ENCODE results near the gene VPS33B.

The VPS33B gene

GRCh38 chr15:90972133-90972532, 50.3 kb downstream of the VPS33B start:
- no peak for DNase-seq

GRCh38 chr15:90970274-90970673, 52.1 kb downstream of the VPS33B start:
- no peak for DNase-seq

DNA sequence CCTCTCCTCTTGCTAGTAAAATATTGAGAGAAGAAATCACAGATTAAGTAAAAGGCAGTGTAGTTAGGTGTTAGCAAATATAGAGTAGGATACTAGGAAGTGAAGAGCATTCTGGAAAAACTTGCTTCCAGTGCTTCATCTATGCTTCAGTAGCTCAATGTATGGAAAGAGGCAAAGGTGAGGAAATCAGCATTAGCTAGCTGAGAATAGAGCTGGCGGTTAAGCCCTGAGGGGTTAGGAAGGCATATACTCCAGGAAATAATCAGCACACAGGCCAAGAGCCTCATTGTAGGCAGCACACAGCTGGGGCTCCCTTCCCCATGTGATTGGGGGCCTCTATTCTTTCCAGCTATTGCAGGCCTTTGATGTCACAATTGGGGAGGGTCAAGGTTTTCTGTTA, 54.0 kb downstream of the VPS33B start:
- no peak for DNase-seq

GRCh38 chr15:90967206-90967605, 55.2 kb downstream of the VPS33B start:
- no peak for DNase-seq

DNA sequence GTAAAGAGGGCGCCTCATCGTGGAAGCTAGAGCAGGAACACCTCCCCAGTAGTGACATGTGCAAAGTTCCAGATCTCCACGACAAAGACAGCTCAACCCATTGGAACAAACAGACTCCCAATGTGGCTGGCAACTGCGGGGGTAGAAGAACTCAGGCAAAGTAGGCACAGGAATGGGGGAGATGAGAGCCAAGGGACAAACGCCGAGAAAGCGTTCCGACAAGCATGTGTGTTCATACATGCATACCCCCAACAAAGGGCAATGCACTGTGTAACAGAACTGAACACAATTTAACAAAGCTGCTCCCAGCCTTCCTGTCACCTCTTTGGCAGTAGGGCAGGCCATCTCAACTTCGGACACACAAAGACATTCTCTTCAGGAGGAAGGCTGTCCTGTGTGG, 56.1 kb downstream of the VPS33B start:
- no peak for DNase-seq

DNA sequence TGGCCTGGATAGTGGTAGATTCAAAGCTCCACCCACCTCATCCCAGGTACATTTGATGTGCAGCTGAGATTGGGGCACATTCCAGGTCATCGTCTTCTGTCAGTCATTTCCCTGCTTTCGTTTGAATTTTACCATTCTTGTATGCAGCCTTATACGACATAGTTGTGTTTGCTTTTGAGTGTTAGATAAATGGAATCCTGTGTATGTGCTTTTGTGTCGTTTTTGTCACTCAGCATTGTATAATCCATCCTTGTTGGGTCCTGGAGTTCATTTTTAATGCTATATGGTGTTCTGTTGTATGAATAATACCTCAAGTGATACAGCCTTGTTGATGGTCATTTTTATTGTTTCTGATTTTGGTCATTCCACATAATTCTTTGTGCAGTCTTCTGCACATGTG, 60.4 kb downstream of the VPS33B start:
- DNase-seq: no peak

- DNase-seq: no peak
Observed at GRCh38 chr15:90960298-90961091, 61.9 kb downstream of the VPS33B start.

- DNase-seq: no peak
Observed at GRCh38 chr15:90959894-90960293, 62.5 kb downstream of the VPS33B start.

GRCh38 chr15:90959028-90959595, 63.3 kb downstream of the VPS33B start:
- no peak for DNase-seq

DNA sequence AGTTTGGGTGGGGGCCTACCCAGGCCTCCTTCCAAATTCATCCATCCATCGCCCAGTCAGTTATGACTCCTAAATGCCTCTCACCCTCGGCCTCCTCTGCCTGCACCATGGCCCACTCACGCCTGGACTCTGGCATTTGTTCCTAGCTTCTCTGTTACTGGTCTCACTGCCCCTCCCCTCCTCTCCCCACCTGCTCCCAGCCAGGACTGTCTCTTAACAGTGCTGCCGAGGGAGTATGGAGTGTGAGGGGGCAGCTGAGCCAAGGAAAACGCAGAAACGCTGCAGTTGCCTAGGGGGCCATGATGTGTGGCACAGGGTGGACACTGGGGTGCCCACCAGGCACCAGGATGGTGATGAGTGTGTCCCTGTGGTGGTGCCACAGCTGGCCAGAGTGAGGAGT, 64.6 kb downstream of the VPS33B start:
- DNase-seq: no peak

GRCh38 chr15:90957031-90957790, 65.2 kb downstream of the VPS33B start:
- no peak for DNase-seq

DNA sequence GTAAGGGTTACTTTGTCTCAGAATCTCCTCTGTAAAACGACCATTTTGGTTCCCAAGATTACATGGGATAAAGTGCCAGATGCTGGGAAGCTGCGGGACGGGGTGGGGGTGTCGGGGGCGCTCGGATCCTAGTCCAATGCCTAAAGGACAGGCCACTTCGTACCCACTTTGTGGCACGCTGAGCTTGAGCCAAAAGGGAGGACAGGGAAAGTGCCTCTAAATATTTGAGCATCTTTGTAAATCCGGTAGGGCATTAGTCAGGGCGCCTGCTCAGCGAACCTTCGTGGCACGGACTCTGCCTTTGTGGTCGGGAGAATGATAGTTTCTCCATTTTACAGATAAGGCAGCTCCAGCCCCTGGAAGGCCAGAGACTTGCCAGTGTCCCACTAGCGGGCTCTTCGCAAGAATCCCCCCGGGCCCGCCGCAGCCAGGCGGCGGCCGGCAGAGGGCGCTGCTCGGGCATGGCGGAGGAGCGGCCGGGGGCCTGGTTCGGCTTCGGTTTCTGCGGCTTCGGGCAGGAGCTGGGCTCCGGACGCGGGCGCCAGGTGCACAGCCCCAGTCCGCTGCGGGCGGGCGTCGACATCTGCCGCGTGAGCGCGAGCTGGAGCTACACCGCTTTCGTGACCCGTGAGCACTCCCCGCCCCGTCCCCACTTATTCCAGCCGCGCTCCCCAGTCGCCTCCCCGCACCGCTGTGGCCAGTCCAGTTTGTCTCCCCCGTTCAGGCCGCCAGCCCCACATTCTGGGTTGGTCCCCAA, 65.9 kb downstream of the VPS33B start:
- DNase-seq: peak; percentile 36 to 71

- DNase-seq: no peak
Observed at GRCh38 chr15:90955624-90956273, 66.6 kb downstream of the VPS33B start.

DNA sequence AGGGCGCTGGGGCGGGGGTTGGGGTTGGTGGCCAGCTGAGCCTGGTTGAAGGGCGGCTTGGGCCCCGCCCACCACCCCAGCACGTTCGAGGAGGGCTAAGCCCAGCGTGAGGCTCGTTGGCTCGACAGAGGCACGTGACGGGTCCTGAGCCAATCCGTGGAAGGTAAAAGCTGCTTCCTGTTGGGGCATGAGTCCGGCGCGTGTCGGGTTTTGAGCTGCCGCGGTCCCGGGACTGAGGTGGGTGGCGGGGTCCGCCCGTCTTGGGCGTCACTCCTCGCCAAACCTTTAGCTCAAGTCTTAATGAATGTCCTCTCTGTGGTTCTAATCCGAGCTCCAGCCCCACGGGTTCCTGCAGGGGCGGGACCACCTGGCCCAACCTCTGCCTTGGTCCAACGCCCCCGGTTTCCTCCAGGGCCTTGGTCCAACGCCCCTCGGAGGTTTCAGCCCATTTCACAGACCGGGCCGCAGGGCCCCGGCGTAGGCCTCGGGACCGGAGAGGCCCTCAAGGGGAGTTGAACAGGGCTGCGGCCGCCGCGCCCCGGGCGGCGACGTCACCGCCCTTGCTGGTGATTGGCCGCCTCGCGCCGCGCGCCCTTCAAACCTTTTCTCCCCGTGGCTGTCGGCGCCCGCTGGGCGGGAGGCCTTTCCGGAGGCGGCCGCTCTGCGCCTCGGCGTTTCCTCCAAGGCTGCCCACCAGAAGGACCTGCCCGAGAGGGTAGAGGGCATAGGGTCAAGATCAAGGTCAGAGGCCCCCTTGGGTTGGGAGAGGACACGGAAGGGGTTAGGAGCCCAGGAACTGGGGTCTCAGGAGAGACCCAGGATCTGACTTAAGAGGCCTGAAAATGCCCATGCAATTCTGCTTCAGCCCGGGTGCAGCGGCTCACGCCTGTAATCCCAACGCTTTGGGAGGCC, 67.4 kb downstream of the VPS33B start, which contains the start of gene RCCD1:
TSS of gene RCCD1 (plus strand) at position 173 of the 912 bp plus-strand sequence. CDS start 1,851 bp downstream, outside the sequence.
- DNase-seq: peak; percentile 92 to 94

DNA sequence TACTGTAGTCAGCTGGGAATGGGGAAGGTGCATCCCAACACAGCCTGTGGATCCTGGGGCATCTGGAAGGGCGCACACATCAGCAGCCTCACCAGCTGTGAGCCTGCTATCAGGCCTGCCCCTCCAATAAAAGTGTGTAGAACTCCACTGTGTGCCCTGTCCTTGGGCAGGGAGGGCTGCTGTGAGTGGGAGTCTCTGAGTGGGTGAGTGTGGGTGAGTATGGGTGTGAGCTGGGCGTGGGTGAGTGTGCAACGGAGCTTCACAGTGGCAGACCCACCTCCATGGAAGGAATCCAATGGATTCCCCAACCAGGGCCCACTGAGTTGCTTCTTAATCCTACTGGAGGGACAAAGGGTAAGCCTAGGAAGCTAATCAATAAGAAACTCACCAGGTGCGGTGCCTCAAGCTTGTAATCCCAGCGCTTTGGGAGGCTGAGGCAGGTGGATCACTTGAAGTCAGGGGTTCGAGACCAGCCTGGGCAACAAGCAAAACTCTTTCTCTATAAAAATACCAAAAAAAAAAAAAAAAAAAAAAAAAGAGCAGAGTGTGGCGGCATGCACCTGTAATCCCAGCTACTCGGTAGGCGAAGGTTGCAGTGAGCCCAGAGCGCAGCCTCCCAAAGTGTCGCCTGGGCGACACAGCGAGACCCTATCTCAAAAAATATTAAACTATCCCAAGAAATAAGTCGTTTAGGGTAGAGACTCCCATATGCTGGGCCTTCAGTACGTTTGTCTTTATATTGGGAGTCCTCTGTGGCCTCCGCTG, 68.3 kb downstream of the VPS33B start:
- no peak for DNase-seq

GRCh38 chr15:90952901-90953677, 69.3 kb downstream of the VPS33B start:
- no peak for DNase-seq

GRCh38 chr15:90950676-90951075, 71.7 kb downstream of the VPS33B start:
- DNase-seq: no peak

GRCh38 chr15:90949979-90950675, 72.3 kb downstream of the VPS33B start:
- no peak for DNase-seq
